ENCODE measurements around the gene CYTH4.

The CYTH4 gene

DNA sequence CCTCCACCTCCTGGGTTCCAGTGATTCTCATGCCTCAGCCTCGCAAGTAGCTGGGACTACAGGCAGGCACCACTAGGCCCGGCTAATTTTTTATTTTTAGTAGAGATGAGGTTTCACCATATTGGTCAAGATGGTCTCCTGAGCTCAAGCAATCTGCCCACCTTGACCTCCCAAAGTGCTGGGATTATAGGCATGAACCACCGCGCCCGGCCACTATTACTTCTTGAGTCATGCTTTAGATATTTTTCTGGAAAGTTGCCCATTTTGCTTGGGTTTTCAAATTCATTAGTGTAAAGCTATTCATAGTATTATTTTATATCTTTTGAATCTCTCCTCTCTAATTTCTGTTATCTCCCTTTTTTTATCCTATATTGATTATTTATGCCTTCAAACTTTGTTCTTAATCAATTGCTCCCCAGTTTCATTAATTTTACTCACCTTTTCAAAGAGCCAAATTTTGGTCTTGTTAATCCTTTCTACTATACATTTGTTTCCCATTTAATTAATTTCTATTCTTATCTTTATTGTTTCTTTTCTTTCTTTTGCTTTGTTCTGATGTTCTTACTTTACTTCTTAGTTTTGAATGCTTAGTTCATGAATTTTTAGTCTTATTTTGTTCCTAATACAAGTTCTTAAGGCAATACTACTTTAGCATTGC is 28.0 kb upstream of the CYTH4 start:
- DNase-seq (ENCODE audit: extremely low read depth, low read depth) = no peak
- TF ChIP-seq, protein P1, sequence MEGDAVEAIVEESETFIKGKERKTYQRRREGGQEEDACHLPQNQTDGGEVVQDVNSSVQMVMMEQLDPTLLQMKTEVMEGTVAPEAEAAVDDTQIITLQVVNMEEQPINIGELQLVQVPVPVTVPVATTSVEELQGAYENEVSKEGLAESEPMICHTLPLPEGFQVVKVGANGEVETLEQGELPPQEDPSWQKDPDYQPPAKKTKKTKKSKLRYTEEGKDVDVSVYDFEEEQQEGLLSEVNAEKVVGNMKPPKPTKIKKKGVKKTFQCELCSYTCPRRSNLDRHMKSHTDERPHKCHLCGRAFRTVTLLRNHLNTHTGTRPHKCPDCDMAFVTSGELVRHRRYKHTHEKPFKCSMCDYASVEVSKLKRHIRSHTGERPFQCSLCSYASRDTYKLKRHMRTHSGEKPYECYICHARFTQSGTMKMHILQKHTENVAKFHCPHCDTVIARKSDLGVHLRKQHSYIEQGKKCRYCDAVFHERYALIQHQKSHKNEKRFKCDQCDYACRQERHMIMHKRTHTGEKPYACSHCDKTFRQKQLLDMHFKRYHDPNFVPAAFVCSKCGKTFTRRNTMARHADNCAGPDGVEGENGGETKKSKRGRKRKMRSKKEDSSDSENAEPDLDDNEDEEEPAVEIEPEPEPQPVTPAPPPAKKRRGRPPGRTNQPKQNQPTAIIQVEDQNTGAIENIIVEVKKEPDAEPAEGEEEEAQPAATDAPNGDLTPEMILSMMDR (IDR thresholded peaks at IDR 0.05; ENCODE audit: low read depth, low read length) = no peak

DNA sequence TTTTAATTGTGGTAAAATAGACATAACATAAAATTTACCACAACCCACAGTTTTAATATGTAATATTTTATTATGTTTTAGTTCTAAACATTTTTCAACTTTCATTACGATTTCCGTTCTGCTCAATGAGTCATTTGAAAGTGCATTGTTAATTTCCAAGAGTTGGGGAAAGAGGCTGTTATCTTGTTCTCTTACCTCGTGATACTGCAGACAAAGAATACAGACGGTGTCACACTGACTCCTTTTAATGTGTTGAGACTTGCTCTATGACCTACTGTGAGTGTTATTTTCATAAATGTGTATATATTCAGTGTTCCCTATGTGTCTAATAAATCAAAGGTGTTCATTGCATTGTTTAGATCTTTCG is 27.5 kb upstream of the CYTH4 start:
- TF ChIP-seq, protein P1 (IDR thresholded peaks at IDR 0.05; ENCODE audit: low read depth, low read length) = no peak
- no peak for DNase-seq (ENCODE audit: extremely low read depth, low read depth)

DNA sequence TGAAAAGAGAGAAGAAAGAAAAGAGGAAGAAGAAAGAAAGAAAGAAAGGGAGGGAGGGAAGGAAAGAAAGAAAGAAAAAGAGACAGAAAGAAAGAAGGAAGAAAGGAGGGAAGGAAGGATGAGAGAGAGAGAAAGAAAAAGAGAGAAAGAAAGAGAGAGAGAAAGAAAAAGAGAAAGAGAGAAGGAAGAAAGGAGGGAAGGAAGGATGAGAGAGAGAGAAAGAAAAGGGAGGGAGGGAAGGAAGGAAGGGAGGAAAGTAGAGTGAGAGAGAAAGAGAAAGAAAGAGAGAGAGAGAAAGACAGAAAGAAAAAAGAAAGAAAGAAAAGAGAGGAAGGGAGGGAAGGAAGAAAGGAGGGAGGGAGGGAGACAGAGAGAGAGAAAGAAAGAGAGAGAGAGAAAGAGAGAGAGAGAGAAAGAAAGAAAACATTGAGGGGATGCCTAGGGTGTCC is 26.7 kb upstream of the CYTH4 start:
- DNase-seq (ENCODE audit: extremely low read depth, low read depth) = no peak
- TF ChIP-seq, protein P1 (IDR thresholded peaks at IDR 0.05; ENCODE audit: low read depth, low read length) = no peak

DNA sequence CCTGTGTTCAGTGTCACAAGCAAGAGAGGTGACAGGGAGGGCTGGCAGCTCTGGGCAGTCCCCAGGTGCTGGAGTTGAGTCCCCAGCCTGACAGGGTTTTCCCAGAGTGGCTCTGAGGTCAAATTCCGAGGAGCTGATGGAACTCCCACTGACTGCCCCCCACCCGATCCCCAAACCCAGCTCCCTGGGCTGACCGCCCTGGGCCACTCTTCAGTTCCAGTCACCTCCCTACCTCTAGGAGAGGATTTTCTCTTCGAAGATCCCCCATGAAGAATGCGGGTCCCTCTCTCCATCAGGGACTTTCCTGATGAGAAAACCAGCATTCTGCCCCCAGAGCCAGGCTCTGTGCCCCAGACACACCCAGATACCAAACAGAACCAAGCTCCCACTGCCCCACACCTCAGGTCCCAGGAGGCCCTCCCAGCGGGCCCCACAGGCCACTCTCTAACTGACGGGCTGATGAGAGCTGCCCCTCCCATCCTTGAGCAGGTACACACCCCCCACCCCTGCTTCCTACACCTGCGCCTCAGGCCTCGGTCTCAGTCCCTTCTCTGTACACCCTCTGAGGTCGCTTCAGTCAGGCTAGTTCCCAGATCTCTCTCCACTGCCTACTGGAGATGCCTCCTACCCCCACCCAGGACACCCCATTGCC is 26.1 kb upstream of the CYTH4 start:
- no peak for DNase-seq (ENCODE audit: extremely low read depth, low read depth)
- TF ChIP-seq, protein P1 (IDR thresholded peaks at IDR 0.05; ENCODE audit: low read depth, low read length) = no peak

DNA sequence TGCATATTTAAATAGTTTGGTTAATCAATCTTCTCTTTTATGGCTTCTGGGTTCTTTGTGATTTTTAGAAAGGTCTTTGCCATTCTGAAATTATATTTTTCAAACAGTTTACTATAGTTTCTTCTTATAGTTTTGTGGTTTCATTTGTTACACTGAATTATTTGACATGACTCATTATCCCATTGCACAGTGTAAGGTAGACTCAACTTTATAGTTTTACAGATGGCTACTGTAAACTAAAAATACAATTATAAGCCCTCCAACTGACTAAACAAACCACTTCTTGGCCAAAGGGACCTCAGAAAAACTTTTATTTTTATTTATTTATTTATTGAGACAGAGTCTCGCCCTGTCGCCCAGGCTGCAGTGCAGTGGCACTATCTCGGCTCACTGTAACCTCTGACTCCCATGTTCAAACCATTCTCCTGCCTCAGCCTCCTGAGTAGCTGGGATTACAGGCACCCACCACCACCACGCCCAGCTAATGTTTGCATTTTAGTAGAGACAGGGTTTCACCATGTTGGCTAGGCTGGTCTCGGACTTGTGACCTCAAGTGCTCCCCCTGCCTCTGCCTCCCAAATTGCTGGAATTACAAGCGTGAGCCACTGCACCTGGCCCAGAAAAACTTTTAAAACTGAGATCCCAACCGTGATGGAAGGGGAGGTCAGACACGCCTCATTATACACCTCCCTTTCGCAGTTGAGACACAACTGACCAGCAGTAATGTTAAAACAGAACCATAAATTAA is 24.1 kb upstream of the CYTH4 start:
- TF ChIP-seq, protein P1 (IDR thresholded peaks at IDR 0.05; ENCODE audit: low read depth, low read length) = no peak
- DNase-seq (ENCODE audit: extremely low read depth, low read depth) = no peak

DNA sequence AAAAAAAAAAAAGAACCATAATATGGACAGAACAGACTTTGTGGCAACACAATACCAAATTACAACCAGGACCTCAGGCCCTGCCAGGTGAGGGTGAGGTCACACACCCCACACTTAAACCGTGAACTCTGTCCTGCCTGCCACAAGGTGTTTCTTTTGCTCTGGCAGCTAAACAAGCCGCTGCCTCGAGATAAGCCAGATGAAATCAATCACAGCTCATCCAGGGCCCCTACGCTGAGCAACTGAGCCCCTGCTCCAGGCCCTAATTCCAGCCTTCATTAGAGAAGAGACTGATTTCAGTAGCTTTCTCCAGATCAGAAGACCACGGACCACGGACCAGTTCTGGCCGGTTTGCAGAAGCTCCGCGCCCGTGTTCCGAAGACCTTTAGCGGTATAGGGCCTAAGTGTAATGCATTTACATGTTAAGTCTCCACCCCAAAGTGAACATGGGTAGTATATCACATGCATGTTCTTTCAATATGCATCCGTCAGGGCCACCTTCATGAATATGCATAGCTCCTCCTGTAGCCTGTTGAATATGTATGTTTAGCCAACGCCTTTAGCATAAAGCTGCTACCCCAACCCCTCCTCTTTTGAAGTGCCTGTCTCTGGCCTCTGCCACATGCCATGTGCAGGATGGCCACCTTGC is 23.4 kb upstream of the CYTH4 start:
- TF ChIP-seq, protein P1 (IDR thresholded peaks at IDR 0.05; ENCODE audit: low read depth, low read length) = no peak
- no peak for DNase-seq (ENCODE audit: extremely low read depth, low read depth)

Measured in AG09319 (cell line).